ENCODE measurements around the gene LOX.

The LOX gene

GRCh38 chr5:122053181-122054109 is 24.6 kb downstream of the LOX start:
- no peak for DNase-seq (ENCODE audit: low spot score)

GRCh38 chr5:122051569-122051968 is 26.5 kb downstream of the LOX start:
- no peak for DNase-seq (ENCODE audit: low spot score)

GRCh38 chr5:122050959-122051358 is 27.1 kb downstream of the LOX start:
- no peak for DNase-seq (ENCODE audit: low spot score)

DNA sequence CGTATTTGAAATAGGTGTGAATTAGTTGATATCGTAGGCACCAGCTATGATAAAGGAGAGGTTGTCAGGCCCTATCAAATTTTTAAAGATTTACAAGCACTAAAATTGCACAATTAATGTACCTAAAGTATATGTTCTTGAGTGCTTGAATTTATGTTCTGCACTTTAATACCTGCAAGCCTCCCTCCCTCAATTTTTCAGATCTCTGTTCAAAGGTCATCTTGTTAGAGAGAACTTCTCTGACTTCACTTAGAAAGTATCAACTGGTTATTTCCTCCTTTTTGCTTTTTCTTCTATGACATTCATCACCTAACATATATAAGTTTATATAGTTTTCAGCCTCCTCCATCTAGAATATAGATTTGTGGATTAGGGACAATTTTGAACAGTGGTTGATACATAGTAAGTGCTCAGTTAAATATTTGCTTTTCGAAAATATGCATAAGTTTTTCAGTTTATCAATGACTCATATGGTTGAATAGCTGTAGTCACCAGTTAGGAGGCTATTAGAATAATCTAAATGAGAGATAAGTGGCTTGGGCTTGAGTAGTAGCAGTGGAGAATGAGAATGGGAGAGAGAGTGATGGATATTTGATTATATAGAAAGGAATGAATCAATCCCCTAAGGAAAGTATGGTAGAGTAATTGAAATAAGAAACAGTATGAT is 37.3 kb downstream of the LOX start:
- no peak for DNase-seq (ENCODE audit: low spot score)

DNA sequence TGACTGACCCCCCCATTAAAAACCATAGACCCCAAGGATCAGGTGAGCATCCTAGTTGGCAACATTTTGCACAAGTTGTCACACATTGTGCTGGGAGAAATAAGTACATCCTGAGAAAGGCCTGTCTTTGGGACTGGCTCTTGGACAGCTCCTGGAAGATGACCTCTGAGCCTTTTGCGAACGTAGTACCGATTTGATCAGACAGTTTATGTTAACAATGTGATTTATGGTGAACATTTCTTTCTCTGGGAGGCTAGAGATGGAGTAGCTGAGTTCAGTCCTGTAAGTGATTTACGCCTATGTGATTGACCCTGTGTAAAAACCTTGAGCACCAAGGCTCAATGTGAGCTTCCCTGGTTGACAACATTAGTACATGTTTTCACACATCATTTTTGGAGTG is 41.7 kb downstream of the LOX start:
- no peak for DNase-seq (ENCODE audit: low spot score)

- DNase-seq (ENCODE audit: low spot score): no peak
These were observed 42.1 kb downstream of the LOX start for GRCh38 chr5:122035913-122036312.

GRCh38 chr5:122031836-122032235 is 46.2 kb downstream of the LOX start:
- DNase-seq (ENCODE audit: low spot score): no peak

DNA sequence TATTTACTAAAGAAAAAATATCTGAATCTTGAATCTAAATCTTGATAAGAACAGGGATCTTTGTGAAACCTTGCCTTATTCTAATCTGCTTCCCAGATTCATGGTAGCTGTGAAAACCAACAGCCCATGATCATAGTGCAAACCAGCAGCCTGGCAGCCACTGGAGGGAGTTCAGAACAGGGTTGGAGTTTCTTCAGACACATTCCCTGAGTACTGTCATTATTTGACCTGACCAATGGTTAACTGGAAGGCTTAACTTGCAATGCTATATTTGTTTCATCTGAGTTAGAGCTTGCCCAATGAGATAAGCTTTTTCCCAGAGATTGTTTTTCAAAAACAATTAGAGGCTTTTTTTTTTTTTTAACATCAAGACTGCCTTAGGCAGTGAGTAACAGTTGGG is 47.8 kb downstream of the LOX start:
- DNase-seq (ENCODE audit: low spot score): no peak

- DNase-seq (ENCODE audit: low spot score): no peak
These were observed 48.2 kb downstream of the LOX start for GRCh38 chr5:122029818-122030217.

- DNase-seq (ENCODE audit: low spot score): no peak
These were observed 55.1 kb downstream of the LOX start for GRCh38 chr5:122022966-122023365.

DNA sequence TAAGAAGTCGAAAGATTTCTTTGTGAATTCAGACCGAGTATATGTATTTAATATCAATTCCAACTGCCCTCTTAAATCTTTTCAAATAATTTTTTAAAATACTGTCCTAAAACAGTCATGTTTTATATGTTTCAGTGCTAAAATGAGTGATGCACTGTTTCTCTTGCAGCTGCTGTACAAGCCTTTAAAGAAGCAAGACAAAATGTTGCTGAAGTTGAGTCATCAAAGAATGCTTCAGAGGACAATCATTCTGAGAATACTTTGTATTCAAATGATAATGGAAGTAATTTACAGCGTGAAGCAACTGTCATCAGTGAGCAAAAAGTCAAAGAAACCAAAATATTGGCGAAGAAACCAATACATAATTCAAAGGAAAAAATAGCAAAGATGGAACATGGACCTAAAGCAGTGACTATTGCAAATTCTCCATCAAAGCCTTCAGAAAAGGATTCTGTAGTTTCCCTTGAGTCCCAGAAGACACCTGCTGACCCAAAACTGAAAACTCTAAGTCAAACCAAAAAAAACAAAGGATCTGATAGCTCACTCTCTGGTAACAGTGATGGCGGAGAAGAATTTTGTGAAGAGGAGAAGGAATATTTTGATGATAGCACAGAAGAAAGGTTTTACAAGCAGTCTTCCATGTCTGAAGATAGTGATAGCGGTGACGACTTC is 58.0 kb downstream of the LOX start:
- no peak for DNase-seq (ENCODE audit: low spot score)

- no peak for DNase-seq (ENCODE audit: low spot score)
These were observed 62.6 kb downstream of the LOX start for GRCh38 chr5:122015471-122015870.

DNA sequence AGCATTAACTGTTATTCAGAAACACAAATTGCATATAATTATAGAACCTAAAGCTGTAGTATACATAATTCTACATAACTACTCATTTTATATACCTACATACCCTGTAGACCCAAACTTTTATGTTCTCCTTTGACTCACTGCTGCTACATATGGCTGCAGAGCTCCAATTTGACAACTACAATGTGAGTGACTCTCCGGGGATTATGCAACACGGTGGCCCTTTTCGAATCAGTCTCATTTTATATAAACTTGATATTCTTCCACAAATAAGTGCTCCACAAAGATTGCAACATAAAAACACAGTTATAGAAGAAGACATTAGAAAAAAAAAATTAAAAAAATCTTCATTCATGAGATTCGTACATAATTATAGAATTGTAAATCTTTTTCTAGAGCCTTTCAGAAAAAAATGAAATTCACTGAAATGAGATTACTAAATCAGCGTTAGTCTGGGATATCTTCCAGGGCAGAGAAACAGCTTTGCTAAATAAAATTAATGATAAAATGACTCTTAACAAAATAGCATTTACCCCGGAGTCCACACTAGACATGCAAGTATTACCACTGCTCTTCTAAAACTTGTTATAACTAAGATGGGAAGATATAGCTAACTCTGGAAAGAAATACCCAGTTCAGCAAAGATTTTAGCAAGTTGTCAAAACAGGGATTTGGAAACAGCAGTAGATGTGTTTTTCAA is 63.7 kb downstream of the LOX start:
- DNase-seq (ENCODE audit: low spot score): no peak

Data from ecto neural progenitor cell (in vitro differentiated cells).